Karpas-422 (cell line): Measurements from ENCODE around the gene CCNB2. TPM values are rescaled to one million over a fixed set of nuclear protein-coding genes. Genes with fewer than 3 reads are reported as not detected.
"Not testable (repeated sequence)": the region's sequence is repeated elsewhere in the genome, so short reads cannot be mapped to it uniquely, and the experiment has no call there.

Source experiments
- DNase-seq: peaks from one replicate; pipeline ENCODE4 v3.0.0-alpha.2; 2015
- H2AFZ ChIP-seq: fragments of 200-600 bp; sonication (generic); 2 replicates; pipeline ENCODE4 v1.6.1; 2014; ENCODE audit warnings: antibody characterized with exemption, low read length, mixed read lengths
- H3K27ac ChIP-seq: fragments of 200-600 bp; sonication (generic); 2 replicates; pipeline ENCODE4 v1.5.1; 2014; ENCODE audit warnings: mild to moderate bottlenecking, low read length, moderate library complexity
- H3K27me3 ChIP-seq: fragments of 200-600 bp; sonication (generic); 2 replicates; pipeline ENCODE4 v1.6.1; 2014; ENCODE audit warnings: low read length, mixed read lengths
- H3K36me3 ChIP-seq: fragments of 200-600 bp; sonication (generic); 2 replicates; pipeline ENCODE4 v1.6.1; 2014; ENCODE audit warnings: low read length, mixed read lengths; ENCODE audit not compliant: insufficient read depth
- H3K4me1 ChIP-seq: fragments of 200-600 bp; sonication (generic); 2 replicates; pipeline ENCODE4 v1.6.1; 2014; ENCODE audit warnings: mild to moderate bottlenecking, low read length, mixed read lengths
- H3K4me2 ChIP-seq: fragments of 200-600 bp; sonication (generic); 2 replicates; pipeline ENCODE4 v1.6.1; 2014; ENCODE audit warnings: low read length, low read depth, mild to moderate bottlenecking; ENCODE audit not compliant: poor library complexity, severe bottlenecking
- H3K4me3 ChIP-seq: fragments of 200-600 bp; sonication (generic); 2 replicates; pipeline ENCODE4 v1.5.1; 2014; ENCODE audit warnings: mild to moderate bottlenecking, antibody characterized with exemption, low read length, mixed read lengths
- H3K79me2 ChIP-seq: fragments of 200-600 bp; sonication (generic); 2 replicates; pipeline ENCODE4 v1.6.1; 2014; ENCODE audit warnings: mild to moderate bottlenecking, low read length, mixed read lengths
- H3K9ac ChIP-seq: fragments of 200-600 bp; sonication (generic); 2 replicates; pipeline ENCODE4 v1.6.0; 2014; ENCODE audit warnings: low read length
- H3K9me2 ChIP-seq: fragments of 200-600 bp; sonication (generic), shearing (Covaris generic); replicated peaks from 2 replicates; pipeline ENCODE4 v1.6.0; 2014; ENCODE audit warnings: mild to moderate bottlenecking, low read length, moderate library complexity; ENCODE audit not compliant: insufficient read depth
- H3K9me3 ChIP-seq: fragments of 300-700, 200-600 bp; sonication (generic); 2 replicates; pipeline ENCODE4 v1.6.1; 2014; ENCODE audit warnings: low read length, mixed read lengths
- H4K20me1 ChIP-seq: fragments of 200-600 bp; sonication (generic); 2 replicates; pipeline ENCODE4 v1.6.1; 2014; ENCODE audit warnings: mild to moderate bottlenecking, antibody characterized with exemption, low read length, low read depth; ENCODE audit not compliant: insufficient read depth
- total RNA-seq: library from RNA; depleted of rRNA; stranded (reverse); fragments of >200 nt; shearing (Covaris generic); gene quantifications from 2 replicates; pipeline ENCODE4 v1.2.3, GENCODE V29; 2014; ENCODE audit warnings: low replicate concordance

Gene CCNB2
- total RNA-seq, 1 experiment from 2014 or later: 65.2 TPM

DNA sequence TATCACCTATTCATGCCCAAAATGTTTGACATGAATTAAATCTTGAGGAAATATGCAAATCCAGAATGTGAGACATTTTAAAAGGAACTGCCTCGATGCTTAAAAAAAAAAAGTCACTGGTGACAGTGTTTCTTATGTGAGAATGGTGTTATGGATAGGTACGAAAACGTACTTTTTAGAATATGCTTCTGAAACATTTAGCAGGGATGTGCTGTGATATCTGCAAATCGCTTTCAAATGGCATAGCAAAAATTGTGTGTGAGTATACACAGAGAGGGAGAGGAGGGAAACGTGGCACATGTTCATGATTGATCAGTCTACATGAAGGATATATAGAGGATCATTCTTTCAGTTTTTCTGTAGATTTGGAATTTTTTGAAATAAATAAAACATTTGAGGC, 16.0 kb downstream of the CCNB2 start:
- no peak overlapping the region for H3K4me2 ChIP-seq
- H2AFZ ChIP-seq: no peak overlapping the region

DNA sequence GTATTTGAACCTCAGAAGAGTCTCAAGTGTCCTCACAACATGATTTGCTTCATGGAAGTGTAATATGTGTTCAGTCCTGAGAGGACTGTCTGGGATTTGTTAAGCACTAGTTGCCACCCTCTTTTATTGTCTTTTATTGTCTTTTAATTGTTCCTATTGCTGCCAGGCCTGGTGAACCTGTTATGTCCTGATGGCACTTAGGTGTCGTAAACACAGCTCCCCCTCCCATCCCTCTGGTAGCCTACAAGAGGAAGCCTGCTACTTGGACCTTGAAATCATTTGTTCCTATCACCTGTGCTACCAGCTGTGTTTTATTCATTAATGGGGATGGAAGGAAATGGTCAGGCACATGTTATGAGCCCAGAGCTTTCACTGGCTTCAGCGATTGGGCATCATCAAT, 19.3 kb downstream of the CCNB2 start:
- Histone ChIP-seq H3K9me2 (no peaks in the 10 kb centered on the region), H3K27ac (no peak overlapping the region), H3K4me3 (no peak overlapping the region), H3K4me1 (peaks cover 4% of the 10 kb centered on the region), H3K36me3 (peaks cover 62% of the 10 kb centered on the region), H2AFZ (no peak overlapping the region), H3K9me3 (no peaks in the 10 kb centered on the region), H4K20me1 (no peaks in the 10 kb centered on the region), H3K9ac (no peak overlapping the region), H3K27me3 (no peaks in the 10 kb centered on the region), H3K79me2 (peaks cover 71% of the 10 kb centered on the region), H3K4me2 (no peak overlapping the region)
- no peak for DNase-seq

More for the DNA sequence above, 16.0 kb downstream of the CCNB2 start:
- H3K36me3 ChIP-seq: peaks cover 84% of the 10 kb centered on the region
- H3K9me2 ChIP-seq: no peaks in the 10 kb centered on the region
- H3K27me3 ChIP-seq: no peaks in the 10 kb centered on the region
- no peaks in the 10 kb centered on the region for H3K9me3 ChIP-seq
- no peak for DNase-seq
- H4K20me1 ChIP-seq: no peaks in the 10 kb centered on the region
- peaks cover 11% of the 10 kb centered on the region for H3K4me1 ChIP-seq
- peaks cover 48% of the 10 kb centered on the region for H3K79me2 ChIP-seq
- H3K27ac ChIP-seq: no peak overlapping the region
- no peak overlapping the region for H3K4me3 ChIP-seq
- no peak overlapping the region for H3K9ac ChIP-seq

DNA sequence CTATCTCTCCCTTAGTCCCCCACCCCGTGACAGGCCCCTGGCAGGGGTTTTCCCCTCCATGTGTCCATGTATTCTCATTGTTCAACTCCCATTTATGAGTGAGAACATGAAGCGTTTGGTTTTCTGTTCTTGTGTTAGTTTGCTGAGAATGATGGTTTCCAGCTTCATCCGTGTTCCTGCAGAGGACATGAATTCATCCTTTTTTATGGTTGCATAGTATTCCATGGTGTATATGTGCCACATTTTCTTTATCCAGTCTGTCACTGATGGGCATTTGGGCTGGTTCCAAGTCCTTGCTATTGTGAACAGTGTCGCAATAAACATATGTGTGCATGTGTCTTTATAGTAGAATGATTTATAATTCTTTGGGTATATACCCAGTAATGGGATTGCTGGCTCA, 20.7 kb downstream of the CCNB2 start:
- peaks cover 74% of the 10 kb centered on the region for H3K79me2 ChIP-seq
- not testable (repeated sequence) for H3K9me2 ChIP-seq

DNA sequence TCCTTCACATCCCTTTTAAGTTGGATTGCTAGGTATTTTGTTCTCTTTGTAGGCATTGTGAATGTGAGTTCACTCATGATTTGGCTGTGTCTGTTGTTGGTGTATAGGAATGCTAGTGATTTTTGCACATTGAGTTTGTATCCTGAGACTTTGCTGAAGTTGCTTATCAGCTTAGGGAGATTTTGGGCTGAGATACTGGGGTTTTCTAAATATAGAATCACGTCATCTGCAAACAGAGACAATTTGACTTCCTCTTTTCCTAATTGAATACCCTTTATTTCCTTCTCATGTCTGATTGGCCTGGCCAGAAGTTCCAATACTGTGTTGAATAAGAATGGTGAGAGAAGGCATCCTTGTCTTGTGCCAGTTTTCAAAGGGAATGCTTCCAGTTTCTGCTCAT, 22.3 kb downstream of the CCNB2 start:
- not testable (repeated sequence) for H3K27ac ChIP-seq, H2AFZ ChIP-seq, H3K4me3 ChIP-seq, H3K9me3 ChIP-seq, H3K9ac ChIP-seq, H3K9me2 ChIP-seq, H3K4me1 ChIP-seq, H4K20me1 ChIP-seq, H3K4me2 ChIP-seq, H3K27me3 ChIP-seq, DNase-seq
- H3K36me3 ChIP-seq: peaks cover 51% of the 10 kb centered on the region
- peaks cover 71% of the 10 kb centered on the region for H3K79me2 ChIP-seq

More for the DNA sequence above, 20.7 kb downstream of the CCNB2 start:
- H3K9ac ChIP-seq, H3K4me3 ChIP-seq, DNase-seq, H3K27ac ChIP-seq, H3K9me3 ChIP-seq, H2AFZ ChIP-seq, H3K27me3 ChIP-seq, H4K20me1 ChIP-seq, H3K4me2 ChIP-seq, H3K4me1 ChIP-seq: not testable (repeated sequence)
- peaks cover 59% of the 10 kb centered on the region for H3K36me3 ChIP-seq

DNA sequence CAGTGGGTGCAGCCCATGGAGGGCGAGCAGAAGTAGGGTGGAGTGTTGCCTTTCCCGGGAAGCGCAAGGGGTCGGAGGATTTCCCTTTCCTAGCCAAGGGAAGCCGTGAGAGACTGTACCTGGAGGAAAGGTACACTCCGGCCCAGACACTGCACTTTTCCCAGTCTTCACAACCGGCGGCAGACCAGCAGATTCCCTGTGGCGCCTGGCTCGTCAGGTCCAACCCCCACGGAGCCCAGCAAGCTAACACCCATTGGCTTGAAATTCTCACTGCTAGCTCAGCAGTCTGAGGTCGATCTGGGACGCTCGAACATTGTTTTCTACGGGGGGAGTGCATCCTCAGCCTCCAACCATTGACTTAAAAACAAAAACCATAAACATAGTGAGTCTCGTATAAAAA, 26.5 kb downstream of the CCNB2 start:
- no peaks in the 10 kb centered on the region for H3K9me2 ChIP-seq
- H3K9me3 ChIP-seq: no peaks in the 10 kb centered on the region
- no peak overlapping the region for H3K27ac ChIP-seq
- peaks cover 53% of the 10 kb centered on the region for H3K79me2 ChIP-seq
- H2AFZ ChIP-seq: no peak overlapping the region
- no peak overlapping the region for H3K4me3 ChIP-seq
- H3K36me3 ChIP-seq: peaks cover 22% of the 10 kb centered on the region; the same call in 1 of the 2 replicates
- H3K9ac ChIP-seq: no peak overlapping the region
- no peak overlapping the region for H3K4me2 ChIP-seq
- H3K27me3 ChIP-seq: no peaks in the 10 kb centered on the region
- H4K20me1 ChIP-seq: no peaks in the 10 kb centered on the region
- DNase-seq: no peak
- H3K4me1 ChIP-seq: peaks cover 4% of the 10 kb centered on the region

DNA sequence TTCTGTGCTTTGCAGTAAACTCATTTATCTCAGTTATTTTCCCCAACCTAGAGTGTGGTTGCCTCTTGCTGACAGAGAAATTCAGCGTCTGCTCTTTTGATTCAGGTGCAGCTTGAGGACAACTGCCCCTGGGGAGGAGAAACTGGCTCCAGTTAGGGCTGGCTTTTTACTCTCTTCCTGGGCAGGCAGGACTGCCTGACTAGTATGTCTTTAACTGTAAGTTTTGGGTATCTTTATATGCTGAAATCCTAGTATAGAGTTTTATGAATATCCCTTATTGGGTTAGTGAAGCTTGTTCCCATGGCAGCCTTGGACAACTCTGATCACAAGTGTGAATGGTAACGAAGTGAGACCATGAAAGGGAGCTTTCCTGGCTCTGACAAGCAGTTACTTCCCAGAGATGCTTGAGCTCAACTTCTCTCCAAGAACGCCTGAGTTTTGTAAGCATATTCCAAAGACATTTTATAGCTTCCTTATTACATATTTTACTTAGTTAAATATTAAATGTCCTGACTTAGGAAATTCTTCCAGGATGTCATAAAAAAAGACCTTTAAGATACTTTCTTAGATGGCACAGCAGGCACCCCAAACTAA, 27.1 kb downstream of the CCNB2 start:
- H3K27ac ChIP-seq: no peak overlapping the region
- H3K27me3 ChIP-seq: no peaks in the 10 kb centered on the region
- no peak overlapping the region for H3K4me2 ChIP-seq
- no peak for DNase-seq
- peaks cover 3% of the 10 kb centered on the region for H3K4me1 ChIP-seq
- peaks cover 47% of the 10 kb centered on the region for H3K79me2 ChIP-seq
- H3K9ac ChIP-seq: no peak overlapping the region
- H3K9me2 ChIP-seq: no peaks in the 10 kb centered on the region
- H3K36me3 ChIP-seq: peaks cover 17% of the 10 kb centered on the region; the same call in 1 of the 2 replicates
- H2AFZ ChIP-seq: no peak overlapping the region
- no peaks in the 10 kb centered on the region for H3K9me3 ChIP-seq
- H4K20me1 ChIP-seq: no peaks in the 10 kb centered on the region
- no peak overlapping the region for H3K4me3 ChIP-seq

DNA sequence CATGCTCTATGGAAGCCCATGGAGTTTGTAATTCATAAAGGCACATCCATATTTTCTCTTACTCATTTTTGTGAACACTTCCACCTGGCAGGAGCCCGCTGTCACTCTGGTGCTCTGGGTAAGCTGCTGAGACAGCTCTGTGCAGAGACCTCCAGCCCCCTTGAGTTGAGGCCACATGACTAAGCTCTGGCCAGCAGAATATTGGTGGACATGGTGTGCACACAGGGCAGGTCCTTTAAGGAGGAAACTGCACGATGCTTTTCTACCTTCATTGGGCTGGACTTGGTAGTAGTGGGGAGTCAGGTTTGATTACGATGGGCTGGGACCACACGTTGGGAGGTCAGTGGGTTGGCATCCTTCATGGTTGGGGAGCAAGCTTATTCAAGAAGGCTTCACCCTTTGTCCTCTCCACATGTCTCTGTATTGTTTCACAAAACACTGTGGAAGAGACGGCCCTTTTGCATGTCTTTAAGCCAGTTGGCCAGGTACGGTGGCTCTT, 29.0 kb downstream of the CCNB2 start:
- no peak for DNase-seq
- no peaks in the 10 kb centered on the region for H4K20me1 ChIP-seq
- no peaks in the 10 kb centered on the region for H3K9me2 ChIP-seq
- H3K27me3 ChIP-seq: no peaks in the 10 kb centered on the region
- no peak overlapping the region for H2AFZ ChIP-seq
- no peak overlapping the region for H3K9ac ChIP-seq
- no peak overlapping the region for H3K27ac ChIP-seq
- H3K4me3 ChIP-seq: no peak overlapping the region
- H3K4me2 ChIP-seq: no peak overlapping the region
- H3K36me3 ChIP-seq: peaks cover 17% of the 10 kb centered on the region; the same call in 1 of the 2 replicates
- H3K79me2 ChIP-seq: peaks cover 29% of the 10 kb centered on the region
- no peaks in the 10 kb centered on the region for H3K4me1 ChIP-seq
- no peaks in the 10 kb centered on the region for H3K9me3 ChIP-seq

DNA sequence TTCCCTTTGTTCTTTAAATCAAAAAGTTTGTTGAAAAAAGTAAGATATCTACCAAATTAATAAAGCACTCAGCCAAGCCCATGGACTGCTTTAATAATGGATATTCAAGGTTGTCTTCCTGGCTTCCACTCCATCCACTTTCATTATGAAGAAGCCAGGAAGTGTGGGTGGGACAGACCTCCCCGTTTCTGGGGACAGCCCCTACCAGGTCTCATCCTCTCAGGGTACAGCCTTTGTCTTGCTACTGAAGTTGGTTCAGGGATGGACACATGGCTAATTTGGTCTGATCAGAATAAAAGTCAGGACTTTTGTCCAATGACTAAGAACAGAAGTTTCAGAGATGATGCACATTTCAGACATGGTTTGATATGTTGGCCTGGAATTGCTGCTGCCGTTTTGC, 32.6 kb downstream of the CCNB2 start:
- Histone ChIP-seq H3K4me2 (no peak overlapping the region), H3K36me3 (peaks cover 7% of the 10 kb centered on the region; the same call in 1 of the 2 replicates), H3K9me2 (no peaks in the 10 kb centered on the region), H3K4me3 (no peak overlapping the region), H2AFZ (no peak overlapping the region), H3K9me3 (no peaks in the 10 kb centered on the region), H3K27ac (no peak overlapping the region; the same call in 1 of the 2 replicates), H4K20me1 (no peaks in the 10 kb centered on the region), H3K4me1 (no peaks in the 10 kb centered on the region), H3K27me3 (no peaks in the 10 kb centered on the region), H3K79me2 (peaks cover 8% of the 10 kb centered on the region; the same call in 1 of the 2 replicates), H3K9ac (no peak overlapping the region)
- no peak for DNase-seq
